K562 (cell line): ENCODE data around the gene CSNK1D. TPM values are rescaled to one million over a fixed set of nuclear protein-coding genes. Genes with fewer than 3 reads are reported as not detected.

ENCODE experiments used
- ARHGAP35 ChIP-seq: fragments of 450-650 bp; IDR thresholded peaks from 2 replicates; pipeline ENCODE4 v1.6.1; 2018; ENCODE audit not compliant: partially characterized antibody
- CREB1 ChIP-seq, 2 experiments: sonication (generic) in 1 of 2; formaldehyde crosslinking in 1 of 2; IDR thresholded peaks; 2 replicates each; pipeline versions ENCODE4 v1.6.1 to v1.8.0; 2012 to 2022; ENCODE audit warnings: inconsistent platforms in 1 of 2, mild to moderate bottlenecking in 1 of 2, missing genetic modification reagents in 1 of 2, moderate library complexity in 1 of 2
- CREM ChIP-seq: IDR thresholded peaks from 2 replicates; pipeline ENCODE4 v1.6.1; 2014; ENCODE audit warnings: antibody characterized with exemption, low read depth
- ELF2 ChIP-seq: fragments of 250-450 bp; sonication (Bioruptor Pico); IDR thresholded peaks from 2 replicates; pipeline ENCODE4 v1.5.0; 2021; ENCODE audit warnings: mild to moderate bottlenecking
- HDAC6 ChIP-seq: IDR thresholded peaks from 2 replicates; pipeline ENCODE4 v1.6.1; 2012; ENCODE audit warnings: low read depth, mild to moderate bottlenecking, control low read depth, inconsistent platforms, low read length, moderate library complexity
- HDGF ChIP-seq: fragments of 450-650 bp; IDR thresholded peaks from 2 replicates; pipeline ENCODE4 v1.6.1; 2016
- KDM1A ChIP-seq, 2 experiments: fragments of 450-650 bp; IDR thresholded peaks; 2 replicates each; pipeline ENCODE4 v1.6.1; 2016; ENCODE audit warnings: mild to moderate bottlenecking in 2 of 2
- MCM3 ChIP-seq: fragments of 450-650 bp; IDR thresholded peaks from 2 replicates; pipeline ENCODE4 v1.6.1; 2016
- SAFB ChIP-seq: fragments of 200-400 bp; formaldehyde crosslinking; IDR thresholded peaks from 2 replicates; pipeline ENCODE4 v1.6.1; 2017; ENCODE audit warnings: low read depth, low read length, borderline replicate concordance
- SRSF3 ChIP-seq: fragments of 200-400 bp; formaldehyde crosslinking; IDR thresholded peaks from 2 replicates; pipeline ENCODE4 v1.6.1; 2016; ENCODE audit warnings: mild to moderate bottlenecking, low read length, moderate library complexity; ENCODE audit not compliant: insufficient read depth
- TRIM25 ChIP-seq: fragments of 450-650 bp; IDR thresholded peaks from 2 replicates; pipeline ENCODE4 v1.7.0; 2016; ENCODE audit warnings: borderline replicate concordance
- YBX1 ChIP-seq: fragments of 450-650 bp; IDR thresholded peaks from 2 replicates; pipeline ENCODE4 v1.7.1; 2016; ENCODE audit warnings: mild to moderate bottlenecking
- ZKSCAN1 ChIP-seq: fragments of 150-350 bp; IDR thresholded peaks from 2 replicates; pipeline ENCODE4 v1.6.1; 2016; ENCODE audit warnings: low read depth, low read length
- ZNF512 ChIP-seq: IDR thresholded peaks from 2 replicates; pipeline ENCODE4 v1.6.1; 2016; ENCODE audit warnings: missing genetic modification characterization, missing compliant biosample characterization
- ZNF75A ChIP-seq: fragments of 450-650 bp; formaldehyde crosslinking; IDR thresholded peaks from 2 replicates; pipeline ENCODE4 v1.4.0; 2020; ENCODE audit warnings: mild to moderate bottlenecking
- polyA plus RNA-seq, 8 experiments: library from polyadenylated mRNA; depleted of rRNA in 4 of 8; stranded (reverse) in 5 of 8; unstranded in 3 of 8; fragments of >200 nt; fragmentation: Nextera tagmentation in 2 of 8; fragmentation: Illumina TruSeq in 1 of 8; extraction: Ambion mirVana in 2 of 8; extraction: Trizol in 1 of 8; gene quantifications; 2 replicates each; pipeline versions ENCODE4 v1.2.1 to v1.2.3, GENCODE V29; 2011 to 2014; ENCODE audit warnings: inconsistent platforms in 1 of 8, missing spikeins in 1 of 8
- total RNA-seq, 7 experiments: library from RNA; depleted of rRNA in 6 of 7; stranded (reverse); fragments of >200 nt in 6 of 7; fragmentation: Illumina TruSeq in 2 of 7; extraction: Trizol in 2 of 7; gene quantifications; 2 replicates each; pipeline versions ENCODE4 v1.2.1 to v1.2.3, GENCODE V29; 2011 to 2021; ENCODE audit warnings: low replicate concordance in 1 of 7
- TF ChIP-seq, protein P1 (sequence below): fragments of 450-650 bp; IDR thresholded peaks from 2 replicates; pipeline ENCODE4 v1.7.1; 2018; ENCODE audit warnings: mild to moderate bottlenecking, low read depth; ENCODE audit not compliant: partially characterized antibody

The CSNK1D gene
- total and polyA plus RNA-seq, 9 of the 15 experiments (the other 6 are each of a cell fraction or from before 2014, with no cell fraction given), result 6.5 to 133 (median 41.3) TPM

DNA sequence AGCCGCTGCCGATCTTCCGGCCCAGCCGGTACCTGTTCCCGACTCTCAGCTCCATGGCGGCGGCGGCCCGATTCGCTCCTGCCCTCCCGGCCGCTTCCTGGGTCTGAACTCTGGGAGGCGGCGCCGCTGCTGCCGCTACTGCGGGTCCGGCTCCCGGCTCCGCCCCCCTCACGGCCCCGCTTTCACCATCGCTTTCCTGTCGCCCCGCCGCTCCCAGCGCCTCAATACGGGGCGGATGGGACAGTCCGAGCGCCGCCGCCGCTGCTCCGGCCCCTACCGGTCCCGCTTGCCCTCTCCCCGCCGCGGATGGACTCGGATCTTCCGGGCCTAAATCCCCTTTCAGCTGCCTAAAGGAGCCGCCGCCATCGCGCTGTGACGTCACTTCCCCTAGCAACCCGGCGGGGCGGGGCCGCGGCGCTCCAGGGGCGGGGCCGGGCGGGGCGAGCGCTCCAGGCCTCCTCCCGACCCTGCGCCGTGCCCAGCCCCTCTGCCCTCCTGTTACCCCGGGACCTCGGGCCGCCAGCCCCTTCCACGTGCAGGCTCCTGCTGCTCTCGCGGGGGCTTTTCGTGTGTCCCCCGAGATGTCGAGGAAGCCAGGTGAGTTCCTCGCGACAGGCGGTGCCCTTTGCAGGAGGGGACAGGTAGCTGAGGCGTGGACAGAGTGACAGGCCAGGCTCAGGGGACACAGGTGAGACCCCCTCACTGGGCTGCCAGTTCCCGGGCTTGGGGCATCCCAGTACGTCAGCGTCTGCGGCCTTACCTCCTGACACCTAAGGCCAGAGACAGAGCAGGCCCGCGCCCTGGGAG, at the start of gene CSNK1D (continued):
- TF ChIP-seq ELF2 (CRISPR knock-in tag), result 0 out of 2 replicates have a peak, but pooled peaks have one; percentile 56
- TF ChIP-seq KDM1A (IDR thresholded peaks at IDR 0.05), result no peak
- no peak for TF ChIP-seq ZNF75A (CRISPR knock-in tag)
- TF ChIP-seq CREM, result peak; percentile 95
- no peak for TF ChIP-seq HDGF
- TF ChIP-seq, protein P1, sequence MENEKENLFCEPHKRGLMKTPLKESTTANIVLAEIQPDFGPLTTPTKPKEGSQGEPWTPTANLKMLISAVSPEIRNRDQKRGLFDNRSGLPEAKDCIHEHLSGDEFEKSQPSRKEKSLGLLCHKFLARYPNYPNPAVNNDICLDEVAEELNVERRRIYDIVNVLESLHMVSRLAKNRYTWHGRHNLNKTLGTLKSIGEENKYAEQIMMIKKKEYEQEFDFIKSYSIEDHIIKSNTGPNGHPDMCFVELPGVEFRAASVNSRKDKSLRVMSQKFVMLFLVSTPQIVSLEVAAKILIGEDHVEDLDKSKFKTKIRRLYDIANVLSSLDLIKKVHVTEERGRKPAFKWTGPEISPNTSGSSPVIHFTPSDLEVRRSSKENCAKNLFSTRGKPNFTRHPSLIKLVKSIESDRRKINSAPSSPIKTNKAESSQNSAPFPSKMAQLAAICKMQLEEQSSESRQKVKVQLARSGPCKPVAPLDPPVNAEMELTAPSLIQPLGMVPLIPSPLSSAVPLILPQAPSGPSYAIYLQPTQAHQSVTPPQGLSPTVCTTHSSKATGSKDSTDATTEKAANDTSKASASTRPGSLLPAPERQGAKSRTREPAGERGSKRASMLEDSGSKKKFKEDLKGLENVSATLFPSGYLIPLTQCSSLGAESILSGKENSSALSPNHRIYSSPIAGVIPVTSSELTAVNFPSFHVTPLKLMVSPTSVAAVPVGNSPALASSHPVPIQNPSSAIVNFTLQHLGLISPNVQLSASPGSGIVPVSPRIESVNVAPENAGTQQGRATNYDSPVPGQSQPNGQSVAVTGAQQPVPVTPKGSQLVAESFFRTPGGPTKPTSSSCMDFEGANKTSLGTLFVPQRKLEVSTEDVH, result peak; percentile 65
- TF ChIP-seq SAFB, result no peak
- TF ChIP-seq HDAC6, result no peak
- TF ChIP-seq MCM3, result no peak
- TF ChIP-seq ARHGAP35, result no peak
- TF ChIP-seq SRSF3, result no peak
- TF ChIP-seq CREB1 (IDR thresholded peaks at IDR 0.05), result peak; percentile 88
- TF ChIP-seq CREB1 (CRISPR knock-in tag; IDR thresholded peaks at IDR 0.05), result peak; percentile 93
- no peak for TF ChIP-seq TRIM25
- TF ChIP-seq YBX1, result no peak
- TF ChIP-seq ZNF512 (tag), result no peak
- TF ChIP-seq ZKSCAN1, result no peak
